ENCODE data around the gene IGFBP2.

The IGFBP2 gene

GRCh38 chr2:216634370-216635148 lies 1.3 kb downstream of the IGFBP2 start:
- no peak for DNase-seq
- in situ Hi-C loops (cut with HindIII; ENCODE audit: low pct_ligation_motif_present, low pct_unique_long_range_greater_than_20kb, low sequenced_read_pairs) = loop anchor here (25.0 kb wide), 1 partner anchor 97 kb away; no protein-coding TSS in a partner anchor

GRCh38 chr2:216635171-216635570 lies 2.0 kb downstream of the IGFBP2 start:
- no peak for DNase-seq

GRCh38 chr2:216635701-216636550 lies 2.7 kb downstream of the IGFBP2 start:
- in situ Hi-C loops (cut with HindIII; ENCODE audit: low pct_ligation_motif_present, low pct_unique_long_range_greater_than_20kb, low sequenced_read_pairs) = loop anchor here (25.0 kb wide), 1 partner anchor 99 kb away; no protein-coding TSS in a partner anchor
- DNase-seq = no peak

More at GRCh38 chr2:216635171-216635570, 2.0 kb downstream of the IGFBP2 start:
- in situ Hi-C loops (cut with HindIII; ENCODE audit: low pct_ligation_motif_present, low pct_unique_long_range_greater_than_20kb, low sequenced_read_pairs) = loop anchor here (25.0 kb wide), 1 partner anchor 98 kb away; no protein-coding TSS in a partner anchor

GRCh38 chr2:216636551-216637450 lies 3.6 kb downstream of the IGFBP2 start:
- in situ Hi-C loops (cut with HindIII; ENCODE audit: low pct_ligation_motif_present, low pct_unique_long_range_greater_than_20kb, low sequenced_read_pairs) = loop anchor here (25.0 kb wide), 1 partner anchor 100 kb away; no protein-coding TSS in a partner anchor
- no peak for DNase-seq

- no peak for DNase-seq
- in situ Hi-C loops (cut with HindIII; ENCODE audit: low pct_ligation_motif_present, low pct_unique_long_range_greater_than_20kb, low sequenced_read_pairs) = loop anchor here (25.0 kb wide), 1 partner anchor 100 kb away; no protein-coding TSS in a partner anchor
These were observed 4.3 kb downstream of the IGFBP2 start for GRCh38 chr2:216637472-216637871.

- no peak for DNase-seq
- in situ Hi-C loops (cut with HindIII; ENCODE audit: low pct_ligation_motif_present, low pct_unique_long_range_greater_than_20kb, low sequenced_read_pairs) = loop anchor here (25.0 kb wide), 1 partner anchor 107 kb away; no protein-coding TSS in a partner anchor
These were observed 10.9 kb downstream of the IGFBP2 start for GRCh38 chr2:216643986-216644659.

GRCh38 chr2:216644842-216645635 lies 11.8 kb downstream of the IGFBP2 start:
- DNase-seq = no peak
- in situ Hi-C loops (cut with HindIII; ENCODE audit: low pct_ligation_motif_present, low pct_unique_long_range_greater_than_20kb, low sequenced_read_pairs) = loop anchor here (25.0 kb wide), 1 partner anchor 108 kb away; no protein-coding TSS in a partner anchor

GRCh38 chr2:216645636-216645950 lies 12.4 kb downstream of the IGFBP2 start:
- no peak for DNase-seq
- in situ Hi-C loops (cut with HindIII; ENCODE audit: low pct_ligation_motif_present, low pct_unique_long_range_greater_than_20kb, low sequenced_read_pairs) = loop anchor here (25.0 kb wide), 1 partner anchor 108 kb away; no protein-coding TSS in a partner anchor

GRCh38 chr2:216646116-216646515 lies 12.9 kb downstream of the IGFBP2 start:
- in situ Hi-C loops (cut with HindIII; ENCODE audit: low pct_ligation_motif_present, low pct_unique_long_range_greater_than_20kb, low sequenced_read_pairs) = loop anchor here (25.0 kb wide), 1 partner anchor 109 kb away; no protein-coding TSS in a partner anchor
- no peak for DNase-seq

- DNase-seq = no peak
- in situ Hi-C loops (cut with HindIII; ENCODE audit: low pct_ligation_motif_present, low pct_unique_long_range_greater_than_20kb, low sequenced_read_pairs) = loop anchor here (25.0 kb wide), 1 partner anchor 111 kb away; no protein-coding TSS in a partner anchor
These were observed 14.9 kb downstream of the IGFBP2 start for GRCh38 chr2:216648105-216648504.

- DNase-seq = no peak
- in situ Hi-C loops (cut with HindIII; ENCODE audit: low pct_ligation_motif_present, low pct_unique_long_range_greater_than_20kb, low sequenced_read_pairs) = loop anchor here (25.0 kb wide), 1 partner anchor 112 kb away; no protein-coding TSS in a partner anchor
These were observed 16.4 kb downstream of the IGFBP2 start for GRCh38 chr2:216649574-216649973.

GRCh38 chr2:216650626-216651257 lies 17.5 kb downstream of the IGFBP2 start:
- in situ Hi-C loops (cut with HindIII; ENCODE audit: low pct_ligation_motif_present, low pct_unique_long_range_greater_than_20kb, low sequenced_read_pairs) = no loop called here
- no peak for DNase-seq

- in situ Hi-C loops (cut with HindIII; ENCODE audit: low pct_ligation_motif_present, low pct_unique_long_range_greater_than_20kb, low sequenced_read_pairs) = no loop called here
- no peak for DNase-seq
These were observed 18.2 kb downstream of the IGFBP2 start for GRCh38 chr2:216651351-216651881.

- in situ Hi-C loops (cut with HindIII; ENCODE audit: low pct_ligation_motif_present, low pct_unique_long_range_greater_than_20kb, low sequenced_read_pairs) = no loop called here
- no peak for DNase-seq
These were observed 19.3 kb downstream of the IGFBP2 start for GRCh38 chr2:216652566-216652965.

GRCh38 chr2:216653093-216653799 lies 20.0 kb downstream of the IGFBP2 start:
- no peak for DNase-seq
- in situ Hi-C loops (cut with HindIII; ENCODE audit: low pct_ligation_motif_present, low pct_unique_long_range_greater_than_20kb, low sequenced_read_pairs) = no loop called here

GRCh38 chr2:216653931-216654365 lies 20.7 kb downstream of the IGFBP2 start:
- no peak for DNase-seq
- in situ Hi-C loops (cut with HindIII; ENCODE audit: low pct_ligation_motif_present, low pct_unique_long_range_greater_than_20kb, low sequenced_read_pairs) = no loop called here

Measured in ACHN (cell line).